Renal cortex interstitium (tissue), 11 donors: ENCODE data around the gene SLC4A7. TPM values are rescaled to one million over a fixed set of nuclear protein-coding genes. Genes with fewer than 3 reads are reported as not detected.

Experiments used
- DNase-seq, 11 donors: peaks; one replicate each; pipeline ENCODE4 v3.0.0-alpha.2; 2013; ENCODE audit warnings: low read depth in 9 of 11, low spot score in 4 of 11; ENCODE audit errors: extremely low read depth in 1 of 11
- polyA plus RNA-seq, 3 donors: library from polyadenylated mRNA; unstranded; fragments of 120-200 nt; gene quantifications; one replicate each; pipeline ENCODE4 v1.2.1, GENCODE V29; 2013; ENCODE audit not compliant: insufficient read length in 3 of 3

The SLC4A7 gene
- polyA plus RNA-seq, 3 donors: 22.6 to 32.1 (median 26.9) TPM

DNA sequence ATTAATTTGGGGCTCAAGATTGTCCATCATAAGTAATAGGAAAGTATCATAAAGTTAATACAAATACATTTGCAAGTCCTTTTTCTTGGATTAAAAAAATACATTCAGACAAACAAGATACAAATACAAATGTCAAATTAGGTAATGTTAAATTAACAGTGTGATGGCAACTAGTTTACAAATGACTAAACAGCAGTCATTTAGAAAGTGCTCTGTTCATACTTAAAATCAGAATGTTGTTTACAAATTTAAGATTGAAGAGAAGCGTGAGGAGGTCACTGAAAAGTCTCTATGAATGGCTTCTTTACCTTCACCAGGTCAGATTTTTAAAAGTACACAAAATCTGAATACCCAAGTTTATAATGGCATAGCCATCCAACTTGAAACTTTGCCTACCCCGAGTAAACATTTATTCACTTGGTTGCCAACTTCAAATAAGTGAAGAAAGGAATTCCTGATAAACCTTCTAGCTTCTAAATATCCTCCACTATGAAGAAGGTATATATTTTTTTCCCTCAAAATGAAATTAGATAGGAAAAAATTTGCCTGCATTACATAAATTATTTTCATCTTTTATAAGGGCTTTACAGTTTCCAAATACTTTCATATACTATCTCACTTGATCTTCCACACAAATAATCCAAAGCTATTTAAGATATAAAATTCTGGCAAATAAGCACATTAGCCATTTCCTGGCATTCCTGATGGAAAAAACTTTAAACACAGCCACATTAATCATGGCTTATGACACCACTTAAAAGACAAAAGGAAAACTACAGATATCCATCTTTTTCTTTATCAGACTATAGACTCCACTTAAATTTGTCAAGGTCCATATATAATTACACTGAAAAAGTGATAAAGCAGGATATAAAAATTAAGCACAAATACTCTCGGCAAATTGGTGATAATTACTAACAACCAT is 103.5 kb downstream of the SLC4A7 start:
- DNase-seq: no peak

DNA sequence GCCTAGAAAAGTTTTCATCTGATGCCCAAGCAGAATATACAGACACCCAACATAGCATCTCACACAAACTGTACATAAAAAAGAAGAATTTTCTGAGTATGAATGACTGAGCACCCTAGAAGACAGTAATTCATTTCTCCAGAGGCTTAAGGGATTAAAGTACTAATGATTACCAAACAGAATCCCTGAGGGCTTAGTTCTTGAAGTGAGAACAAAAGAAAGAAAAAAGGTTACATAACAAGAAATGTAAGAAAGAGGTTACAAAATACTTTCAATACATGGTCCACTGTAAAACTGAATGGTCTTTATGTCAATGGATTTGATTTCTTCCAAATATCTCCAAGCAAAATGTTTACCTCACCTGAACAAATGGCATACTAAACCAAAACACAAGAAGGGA is 105.9 kb downstream of the SLC4A7 start:
- DNase-seq: no peak

DNA sequence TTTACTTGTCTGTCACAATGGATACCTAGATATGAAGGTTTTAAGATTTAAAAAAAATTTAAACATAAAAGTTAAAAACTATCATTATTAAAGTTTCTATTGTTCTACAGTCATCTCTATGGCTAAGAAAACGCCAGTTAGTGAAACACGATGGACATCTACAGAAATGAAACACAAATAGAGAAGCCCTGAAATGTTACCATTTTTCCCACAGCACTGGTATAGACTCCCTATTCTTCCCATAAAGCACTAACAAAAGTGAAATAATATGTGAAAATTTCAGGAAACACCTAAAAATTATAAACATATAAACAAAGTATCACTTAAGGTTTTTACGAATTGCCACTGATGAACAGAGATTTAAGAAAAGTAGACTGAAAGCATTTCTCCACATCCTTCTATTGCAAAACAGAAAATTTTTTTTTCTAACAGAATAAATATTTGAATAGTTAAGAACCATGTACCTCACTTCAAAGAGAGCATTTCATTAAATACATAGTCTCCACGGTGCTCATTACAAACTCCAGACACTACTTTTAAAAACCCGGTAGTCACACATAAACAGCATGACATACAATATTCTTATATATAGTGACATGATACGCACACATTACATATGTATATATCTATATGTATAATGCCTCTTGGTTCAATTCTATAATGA is 107.9 kb downstream of the SLC4A7 start:
- DNase-seq: no peak

DNA sequence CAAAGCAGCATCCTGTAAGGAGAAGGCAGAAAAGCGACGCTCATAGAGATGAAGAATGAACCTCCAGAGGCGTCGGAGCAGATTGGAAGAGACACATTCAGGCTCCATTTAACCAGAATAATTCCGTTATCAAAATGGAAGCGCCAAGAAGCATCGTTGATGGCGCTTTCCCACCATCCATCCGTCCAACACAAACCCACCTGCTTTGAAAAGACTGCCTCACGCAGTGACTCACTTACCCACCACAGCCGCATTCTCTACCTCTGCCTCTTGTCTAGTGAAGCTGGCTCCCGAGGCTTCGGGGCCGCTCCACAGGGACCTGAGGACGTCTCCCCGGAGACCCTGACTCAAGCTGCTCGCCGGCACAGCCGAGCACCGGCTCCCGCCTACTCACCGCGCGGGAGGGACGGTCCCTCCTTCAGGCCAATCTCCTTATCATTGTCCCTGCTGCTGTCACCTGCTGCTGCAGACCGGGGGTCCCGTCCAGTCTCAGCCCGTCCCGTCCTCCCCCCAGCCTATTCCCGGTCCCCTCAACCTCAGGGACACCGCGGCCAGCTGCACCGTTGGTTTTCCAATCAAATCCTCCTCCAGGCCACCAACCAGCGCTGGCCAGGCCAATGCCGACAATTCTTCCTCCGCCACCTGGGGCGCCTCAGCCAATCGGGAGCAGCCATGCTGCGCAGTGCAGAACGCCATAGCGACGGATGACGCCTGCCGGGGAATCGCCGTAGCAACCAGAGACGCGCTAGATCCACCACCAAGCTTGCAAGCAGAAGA is 115.2 kb downstream of the SLC4A7 start, which contains the start of gene NEK10:
TSS of gene NEK10 (minus strand) at position 553 of the 777 bp plus-strand sequence. CDS start 16,501 bp downstream, outside the sequence.
- peak; percentile 78 to 91 (median 87) for DNase-seq

DNA sequence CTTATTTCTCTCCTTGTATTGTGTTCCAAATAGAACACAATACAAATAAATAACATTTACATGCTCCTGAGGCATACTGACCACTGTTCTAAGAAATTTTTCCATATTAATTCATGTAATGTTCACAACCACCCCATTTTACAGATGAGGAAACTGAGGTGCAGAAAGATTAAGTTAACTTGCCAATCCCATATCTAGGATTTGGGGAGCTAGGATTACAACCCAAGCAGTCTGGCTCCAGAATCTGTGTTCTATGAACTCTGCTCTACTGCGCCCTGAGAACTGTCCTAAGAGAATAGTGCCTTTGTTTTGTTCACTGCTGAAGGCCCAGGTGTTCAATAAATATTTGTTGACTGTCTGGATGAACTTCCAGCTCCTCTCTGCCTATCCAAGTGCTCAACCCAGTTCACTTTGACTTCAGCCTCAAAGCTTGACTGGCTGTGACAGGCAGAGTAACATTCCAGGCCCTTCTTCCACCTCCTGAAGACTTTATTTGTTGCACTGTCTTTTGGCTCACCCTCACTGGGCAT is 118.1 kb downstream of the SLC4A7 start:
- no peak for DNase-seq

DNA sequence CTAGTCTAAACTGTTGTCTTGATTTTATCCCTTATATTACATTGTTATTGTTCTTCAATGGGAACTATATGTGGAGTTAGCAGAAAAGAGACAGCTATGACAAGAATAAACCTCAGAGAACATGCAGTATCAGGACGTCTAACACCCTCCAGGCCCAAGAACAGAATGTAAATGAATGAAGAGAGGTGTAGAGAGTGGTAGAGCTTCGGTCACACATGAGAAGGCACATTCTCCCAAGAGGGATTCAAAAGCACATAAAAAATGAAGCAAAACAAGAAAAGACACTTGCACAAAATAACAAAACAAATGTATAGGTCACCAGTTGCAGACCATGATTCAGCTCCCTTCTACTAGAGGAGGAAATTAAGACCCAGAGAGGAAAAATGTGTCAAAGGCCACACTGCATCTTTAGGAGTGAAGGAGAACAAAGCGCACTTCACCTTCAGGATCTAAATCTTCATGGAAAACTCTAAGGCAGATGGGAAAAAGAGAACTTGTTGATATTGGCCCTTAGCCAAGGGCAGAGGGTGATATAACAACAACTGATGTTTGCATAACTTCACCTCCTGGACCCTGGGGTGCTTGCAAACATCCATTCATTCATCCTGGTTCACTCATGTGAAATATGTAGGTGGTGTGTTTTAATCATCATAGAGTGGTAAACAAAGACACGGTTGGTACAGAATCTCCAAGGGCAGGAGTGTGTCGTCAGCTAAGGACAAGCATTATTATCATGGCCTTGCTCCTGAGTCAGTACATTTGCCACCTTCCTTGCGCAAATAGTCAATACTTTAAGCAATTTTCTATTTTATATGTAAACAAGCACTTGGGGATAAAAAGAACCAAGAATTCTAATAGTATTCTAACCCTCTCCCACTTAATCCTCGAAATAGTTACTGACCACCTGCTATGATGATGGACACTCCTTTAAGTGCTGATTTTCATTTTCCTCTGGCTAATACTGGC is 123.8 kb downstream of the SLC4A7 start:
- peak in 8 of 11 donors; percentile 13 to 57 (median 38) for DNase-seq

DNA sequence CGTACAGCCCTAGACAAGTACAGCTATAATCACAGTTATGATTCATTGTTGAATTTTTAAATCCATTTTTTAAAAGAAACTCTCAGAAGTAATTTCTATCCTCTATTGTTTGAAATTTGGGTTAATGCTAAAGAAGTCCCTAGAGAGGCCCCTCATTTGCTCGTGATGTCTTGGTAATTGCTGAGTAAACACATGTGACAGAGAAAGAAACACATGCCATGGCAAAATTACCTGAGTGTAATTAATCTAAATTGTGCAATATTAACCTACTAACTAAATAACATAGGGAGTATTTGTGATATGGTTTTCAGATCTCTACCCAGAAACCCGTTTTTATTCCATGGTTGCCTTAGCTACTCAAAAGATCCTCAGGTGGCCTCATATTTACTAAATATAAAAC is 125.8 kb downstream of the SLC4A7 start:
- DNase-seq: no peak

DNA sequence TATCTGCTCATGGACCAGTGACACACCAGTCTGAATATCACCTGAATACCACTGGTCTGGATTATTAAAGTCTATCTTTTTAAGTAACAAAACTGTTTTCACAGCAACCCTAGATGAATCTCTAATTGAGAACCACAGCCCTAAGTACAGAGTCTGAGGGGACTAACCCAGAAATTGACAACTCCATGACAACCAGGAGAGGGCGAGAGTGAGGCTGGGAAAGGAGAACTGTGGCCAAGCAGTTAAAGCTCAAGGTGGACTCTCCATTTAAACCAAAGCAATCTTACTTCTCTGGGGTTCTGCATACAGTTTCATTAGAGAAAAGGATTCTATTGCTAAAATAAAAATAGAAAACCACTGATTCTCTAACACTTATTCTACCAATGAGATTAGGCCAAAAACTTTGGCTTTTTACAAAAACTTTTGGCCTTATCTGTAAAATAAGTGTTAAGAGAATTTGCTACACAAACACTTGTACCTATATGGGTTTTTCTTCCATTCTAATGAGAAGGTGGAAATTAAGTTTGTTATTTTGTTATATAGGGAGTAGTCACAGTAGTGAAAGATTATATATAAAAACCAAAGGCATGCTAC is 126.4 kb downstream of the SLC4A7 start:
- DNase-seq: peak in 5 of 11 donors; percentile 18 to 42 (median 26)

DNA sequence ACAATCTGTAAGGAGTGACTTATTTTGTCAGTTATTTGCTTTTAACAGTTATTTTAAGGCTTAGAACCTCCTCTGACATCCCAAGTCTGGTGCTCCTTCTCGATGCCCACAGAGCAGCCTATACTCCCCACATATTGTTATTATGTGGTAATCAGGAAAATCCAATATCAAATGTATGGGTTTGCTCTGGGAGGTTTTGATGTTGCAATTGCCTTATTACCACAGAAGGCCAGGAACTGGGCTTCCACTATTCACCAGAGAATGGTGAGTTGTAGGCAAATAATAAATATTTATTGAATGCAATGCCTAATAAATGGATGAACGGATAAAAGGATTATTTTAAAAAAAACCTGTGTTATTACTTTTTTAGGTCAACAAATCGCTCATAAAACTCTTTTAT is 127.2 kb downstream of the SLC4A7 start:
- DNase-seq: no peak

DNA sequence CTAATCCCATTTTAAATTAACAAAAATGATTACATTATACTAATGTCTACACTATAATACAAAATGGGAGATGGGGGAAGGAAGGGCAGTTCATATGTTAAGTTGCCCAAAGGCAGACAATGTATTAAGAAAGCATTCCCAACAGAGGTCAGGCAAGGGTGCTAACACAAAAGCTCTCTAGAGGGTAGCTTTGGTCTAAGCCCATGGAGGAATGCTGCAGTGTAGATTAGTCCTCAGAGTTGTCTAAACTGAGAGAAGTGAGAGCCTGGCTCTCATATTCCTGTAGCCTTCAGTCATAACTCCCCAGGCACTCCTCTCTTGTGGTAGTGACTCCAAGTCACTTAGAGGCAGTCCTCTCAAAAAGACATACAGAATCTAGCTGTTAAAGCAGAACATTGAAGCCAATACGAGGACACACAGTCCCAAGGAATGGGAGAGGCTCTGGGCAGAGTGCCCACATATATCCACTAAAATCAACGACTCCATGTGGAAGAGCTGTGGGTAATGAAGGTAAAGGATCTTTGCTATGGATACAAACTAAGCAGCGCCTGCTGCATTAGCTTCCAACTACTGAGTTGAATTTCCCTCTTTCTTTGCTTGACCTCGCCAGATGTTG is 129.5 kb downstream of the SLC4A7 start:
- DNase-seq: no peak

DNA sequence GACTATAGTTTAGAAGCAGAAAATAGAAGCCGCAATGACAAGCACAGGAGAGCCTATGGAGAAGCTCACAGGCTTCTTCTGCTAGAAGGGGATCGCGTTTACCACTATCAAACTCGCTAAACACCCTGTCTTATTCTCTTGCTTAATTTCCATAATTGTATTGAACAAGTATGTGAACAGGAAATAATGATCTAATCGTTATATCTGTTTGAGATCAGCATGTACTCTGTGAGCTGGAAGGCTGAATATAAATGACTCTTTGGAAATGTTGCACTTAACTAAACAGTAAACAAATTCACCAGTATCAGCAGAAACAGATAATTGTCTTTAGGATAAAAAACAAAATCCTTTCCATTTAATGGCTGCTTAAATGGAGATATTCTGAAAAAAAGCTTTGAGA is 130.0 kb downstream of the SLC4A7 start:
- no peak for DNase-seq

DNA sequence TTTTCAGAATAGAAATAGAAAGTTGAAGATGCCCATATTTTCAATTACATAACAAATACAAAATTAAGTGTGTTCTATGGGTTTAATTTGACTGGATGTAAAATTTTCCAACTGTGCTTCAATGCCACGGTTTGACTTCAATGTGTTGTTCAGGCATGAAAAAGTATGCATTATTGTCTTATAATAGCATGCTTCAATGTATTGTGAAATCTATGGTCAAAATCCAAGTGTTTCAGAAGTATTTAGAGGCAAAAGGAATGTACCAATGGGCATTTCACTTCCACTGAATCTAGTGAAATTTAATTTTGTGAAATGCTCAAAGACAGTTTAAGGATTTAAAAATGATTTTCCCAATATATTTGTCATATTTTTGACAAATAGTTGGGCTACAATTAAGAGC is 131.0 kb downstream of the SLC4A7 start:
- no peak for DNase-seq

DNA sequence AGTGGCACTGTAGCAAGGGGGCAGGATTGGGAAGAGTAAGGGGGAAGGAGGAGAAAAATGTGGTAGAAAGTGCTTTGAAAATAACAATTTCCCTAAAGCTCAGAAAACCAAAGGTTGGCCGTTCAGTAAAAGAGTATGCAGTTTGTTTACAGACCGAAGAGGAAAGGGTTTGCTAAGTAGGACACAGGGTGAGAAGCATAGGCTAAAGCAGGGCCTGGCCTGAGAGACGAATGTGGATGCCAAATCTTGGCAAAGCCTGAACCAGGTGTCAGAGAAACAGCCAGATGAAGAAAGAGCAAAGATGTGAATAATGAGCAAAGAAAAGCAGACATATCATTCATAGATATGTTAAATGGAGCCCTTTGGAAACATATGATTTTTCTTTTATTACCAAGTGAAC is 132.1 kb downstream of the SLC4A7 start:
- no peak for DNase-seq

DNA sequence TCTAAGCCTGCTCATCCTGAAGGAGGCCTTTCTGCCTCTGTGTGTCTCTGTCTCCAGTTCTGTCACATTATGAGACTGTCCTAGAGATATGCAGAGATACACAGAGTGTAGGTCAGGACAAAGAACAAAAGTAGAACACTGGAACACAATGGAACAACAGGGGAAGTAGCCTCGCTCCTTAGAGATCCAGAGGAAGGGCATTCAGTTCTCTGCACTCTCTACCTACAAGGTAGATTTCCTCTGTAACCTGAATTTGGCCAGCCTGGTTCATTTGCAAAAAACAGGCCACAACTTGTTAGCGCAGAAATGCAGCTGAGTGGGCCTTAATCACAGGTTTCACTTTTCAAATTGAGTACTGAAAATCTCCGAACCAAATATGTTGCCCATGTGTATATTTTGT is 134.4 kb downstream of the SLC4A7 start:
- DNase-seq: no peak

DNA sequence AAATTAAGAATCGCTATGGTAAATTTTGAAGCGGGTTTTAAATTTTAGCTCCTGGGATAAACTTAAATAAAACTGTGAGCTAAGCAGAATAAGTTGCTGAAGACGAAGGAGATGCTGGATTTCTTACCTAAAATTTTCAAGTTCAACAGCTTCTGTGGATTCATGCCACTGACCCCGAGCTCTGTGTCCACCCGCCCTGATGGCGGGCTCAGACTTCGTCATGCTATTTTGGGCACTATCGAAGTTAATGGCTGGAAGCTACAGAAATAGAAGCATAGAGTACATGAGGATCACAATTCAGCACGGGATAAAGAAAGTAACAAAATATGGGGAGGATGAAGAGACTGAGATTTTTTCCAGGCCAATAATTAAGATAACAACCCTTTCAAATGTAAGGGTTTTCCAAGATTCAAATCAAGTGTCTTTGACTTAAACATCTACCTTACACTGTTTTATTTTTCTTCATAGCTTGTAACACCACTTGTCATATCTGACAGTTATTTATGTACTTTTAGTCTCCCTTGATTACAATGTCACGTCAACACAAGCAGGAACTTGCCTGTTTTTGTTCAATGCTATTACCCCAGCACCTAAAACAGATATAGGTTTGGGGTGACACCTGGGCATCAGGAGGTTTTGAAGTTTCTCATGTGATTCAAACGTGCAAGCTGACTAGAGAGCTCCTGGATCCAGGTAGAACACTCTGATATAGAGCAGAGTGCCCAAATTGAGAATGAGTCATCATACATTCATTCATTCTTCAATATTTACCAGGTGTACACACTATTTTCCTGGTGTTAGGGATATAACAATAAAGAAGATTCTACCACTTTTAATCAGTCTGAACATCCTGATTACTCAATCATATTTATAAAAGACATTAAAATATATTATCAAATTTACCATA is 138.0 kb downstream of the SLC4A7 start:
- no peak for DNase-seq

DNA sequence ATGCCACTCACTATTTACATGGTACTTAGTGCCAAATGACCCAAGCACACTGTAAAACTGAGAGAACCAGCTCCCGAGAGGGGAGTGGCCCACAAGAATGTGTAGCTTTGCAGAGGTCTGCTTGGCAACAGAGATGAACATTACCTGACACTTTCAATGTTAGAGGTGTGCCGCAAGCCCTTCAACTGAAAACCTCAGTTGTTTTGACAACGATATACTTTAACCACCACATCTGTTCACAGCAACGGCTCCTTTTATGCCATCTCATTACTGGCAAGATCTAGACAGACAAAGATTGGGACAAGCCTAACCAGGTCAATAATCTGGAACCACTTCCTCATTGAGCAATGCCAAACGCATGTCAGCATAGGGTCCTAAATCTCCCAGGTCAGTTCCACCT is 138.7 kb downstream of the SLC4A7 start:
- no peak for DNase-seq
